HepG2 (cell line): ENCODE measurements around the gene PTGES3. TPM values are rescaled to one million over a fixed set of nuclear protein-coding genes. Genes with fewer than 3 reads are reported as not detected.
A peak's percentile ranks its signal among the peaks of the same experiment; 100 is the strongest.

Experiments
- ATF1 ChIP-seq: IDR thresholded peaks from 2 replicates; pipeline ENCODE4 v1.6.1; 2016; ENCODE audit warnings: mild to moderate bottlenecking, control low read depth
- FLYWCH1 ChIP-seq: sonication (generic); formaldehyde crosslinking; IDR thresholded peaks from 2 replicates; pipeline ENCODE4 v1.8.1; 2023; ENCODE audit warnings: mild to moderate bottlenecking, missing genetic modification reagents
- FOXK2 ChIP-seq: fragments of 450-650 bp; IDR thresholded peaks from 2 replicates; pipeline ENCODE4 v1.6.1; 2016
- MAZ ChIP-seq, 2 experiments: sonication (generic) in 1 of 2; formaldehyde crosslinking in 1 of 2; IDR thresholded peaks; 2 replicates each; pipeline versions ENCODE4 v1.5.0 to v1.6.1; 2012 to 2020; ENCODE audit warnings: low read depth in 2 of 2, mild to moderate bottlenecking in 2 of 2, borderline replicate concordance in 1 of 2, improper control_type of control experiment in 1 of 2, low read length in 1 of 2, missing genetic modification reagents in 1 of 2, moderate library complexity in 1 of 2
- MED8 ChIP-seq: sonication (generic); formaldehyde crosslinking; IDR thresholded peaks from 2 replicates; pipeline ENCODE4 v1.8.1; 2023; ENCODE audit warnings: mild to moderate bottlenecking, missing genetic modification reagents; ENCODE audit not compliant: insufficient replicate concordance
- MYC ChIP-seq: sonication (generic); formaldehyde crosslinking; IDR thresholded peaks from 2 replicates; pipeline ENCODE4 v1.9.0; 2021; ENCODE audit warnings: missing genetic modification reagents, borderline replicate concordance
- NFYC ChIP-seq: IDR thresholded peaks from 2 replicates; pipeline ENCODE4 v1.6.1; 2016; ENCODE audit warnings: missing genetic modification reagents, missing compliant biosample characterization
- THAP11 ChIP-seq: IDR thresholded peaks from 2 replicates; pipeline ENCODE4 v1.6.1; 2016; ENCODE audit warnings: missing biosample characterization, missing genetic modification reagents
- XBP1 ChIP-seq: sonication (generic); formaldehyde crosslinking; IDR thresholded peaks from 2 replicates; pipeline ENCODE4 v1.5.0; 2020; ENCODE audit warnings: missing genetic modification reagents
- ZBTB20 ChIP-seq: sonication (generic); formaldehyde crosslinking; IDR thresholded peaks from 2 replicates; pipeline ENCODE4 v1.8.1; 2023; ENCODE audit warnings: missing genetic modification reagents, low read depth, mild to moderate bottlenecking, borderline replicate concordance
- ZFY ChIP-seq: sonication (generic); formaldehyde crosslinking; IDR thresholded peaks from 2 replicates; pipeline ENCODE4 v1.4.0; 2020; ENCODE audit warnings: missing genetic modification reagents
- ZNF253 ChIP-seq: sonication (generic); formaldehyde crosslinking; IDR thresholded peaks from 2 replicates; pipeline ENCODE4 v1.8.0; 2022; ENCODE audit warnings: mild to moderate bottlenecking, missing genetic modification reagents, borderline replicate concordance
- ZNF292 ChIP-seq: sonication (generic); formaldehyde crosslinking; IDR thresholded peaks from 2 replicates; pipeline ENCODE4 v1.8.1; 2022; ENCODE audit warnings: mild to moderate bottlenecking, low read depth, missing genetic modification reagents, borderline replicate concordance
- ZNF333 ChIP-seq: sonication (generic); formaldehyde crosslinking; IDR thresholded peaks from 2 replicates; pipeline ENCODE4 v1.4.0; 2020; ENCODE audit warnings: mild to moderate bottlenecking, missing genetic modification reagents, borderline replicate concordance
- ZNF354B ChIP-seq: sonication (generic); formaldehyde crosslinking; IDR thresholded peaks from 2 replicates; pipeline ENCODE4 v1.8.0; 2022; ENCODE audit warnings: mild to moderate bottlenecking, missing genetic modification reagents
- ZNF430 ChIP-seq: sonication (generic); formaldehyde crosslinking; IDR thresholded peaks from 2 replicates; pipeline ENCODE4 v1.9.0; 2021; ENCODE audit warnings: mild to moderate bottlenecking, missing genetic modification reagents
- ZNF510 ChIP-seq: sonication (generic); formaldehyde crosslinking; IDR thresholded peaks from 2 replicates; pipeline ENCODE4 v1.4.0; 2020; ENCODE audit warnings: low read depth, mild to moderate bottlenecking, missing genetic modification reagents
- ZNF558 ChIP-seq: sonication (generic); formaldehyde crosslinking; IDR thresholded peaks from 2 replicates; pipeline ENCODE4 v1.9.0; 2022; ENCODE audit warnings: mild to moderate bottlenecking, missing genetic modification reagents, borderline replicate concordance
- ZNF746 ChIP-seq: sonication (generic); formaldehyde crosslinking; IDR thresholded peaks from 2 replicates; pipeline ENCODE4 v1.8.0; 2022; ENCODE audit warnings: mild to moderate bottlenecking, missing genetic modification reagents
- ZNF768 ChIP-seq: sonication (generic); formaldehyde crosslinking; IDR thresholded peaks from 2 replicates; pipeline ENCODE4 v1.4.0; 2020; ENCODE audit warnings: missing genetic modification reagents
- polyA plus RNA-seq, 8 experiments: library from polyadenylated mRNA; depleted of rRNA in 3 of 8; stranded (reverse) in 7 of 8; unstranded in 1 of 8; fragments of >200 nt; fragmentation: Illumina TruSeq in 4 of 8; extraction: Trizol in 4 of 8; gene quantifications; 2 replicates each; pipeline versions ENCODE4 v1.2.1 to v1.2.3, GENCODE V29; 2011 to 2016; ENCODE audit warnings: low read depth in 4 of 8, missing spikeins in 1 of 8, mixed read lengths in 1 of 8; ENCODE audit not compliant: insufficient read depth in 1 of 8
- total RNA-seq, 5 experiments: library from RNA; depleted of rRNA; stranded (reverse); fragments of >200 nt; fragmentation: Illumina TruSeq; extraction: Trizol; gene quantifications; 2 replicates each; pipeline ENCODE4 v1.2.3, GENCODE V29; 2016; ENCODE audit warnings: low read depth in 1 of 5
- TF ChIP-seq, protein P1 (sequence below): sonication (generic); formaldehyde crosslinking; IDR thresholded peaks from 2 replicates; pipeline ENCODE4 v1.4.0; 2020; ENCODE audit warnings: missing genetic modification reagents, borderline replicate concordance
- TF ChIP-seq, protein P2 (sequence below): sonication (generic); formaldehyde crosslinking; IDR thresholded peaks from 2 replicates; pipeline ENCODE4 v1.9.0; 2021; ENCODE audit warnings: missing genetic modification reagents, mild to moderate bottlenecking, borderline replicate concordance

The PTGES3 gene
- total and polyA plus RNA-seq, 2 of the 13 experiments (the other 11 are each of a cell fraction or from before 2014, with no cell fraction given) = 54.4 to 159 TPM

DNA sequence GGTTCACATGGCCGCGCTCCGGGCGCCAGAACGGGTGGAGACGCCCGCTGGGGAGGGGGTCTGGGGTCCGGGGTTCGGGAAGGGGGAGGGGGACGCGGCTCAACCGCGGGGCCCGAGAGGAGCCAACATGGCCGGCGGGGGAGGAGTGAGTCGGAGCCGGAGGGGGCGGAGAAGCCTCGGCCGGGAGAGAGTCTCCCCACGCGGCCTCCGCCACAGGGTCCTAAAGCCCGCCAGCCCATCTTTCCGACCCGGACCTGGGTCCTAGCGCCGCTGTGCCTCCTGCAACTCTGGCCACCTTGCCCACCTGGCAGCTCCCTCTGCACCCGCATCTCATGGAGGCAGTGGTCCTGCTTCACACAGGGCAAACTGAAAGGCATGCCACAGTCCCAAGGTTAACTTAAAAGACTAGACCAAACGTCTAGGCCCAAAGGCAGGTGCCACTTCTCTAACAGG lies 57.9 kb downstream of the PTGES3 start, which contains the start of gene BAZ2A (continued):
- TF ChIP-seq MAZ (IDR thresholded peaks at IDR 0.05; ENCODE audit: borderline replicate concordance, low read depth, low read length) (peak; percentile 88), MAZ (CRISPR knock-in tag; IDR thresholded peaks at IDR 0.05; ENCODE audit: low read depth) (peak; percentile 83; the same call in 1 of the 2 replicates), ZNF354B (CRISPR knock-in tag) (no peak), ATF1 (CRISPR knock-in tag) (no peak), MED8 (CRISPR knock-in tag) (no peak), ZNF746 (CRISPR knock-in tag) (no peak), ZNF510 (CRISPR knock-in tag) (no peak), FLYWCH1 (CRISPR knock-in tag) (no peak), FOXK2 (no peak), ZBTB20 (no peak), ZNF333 (CRISPR knock-in tag) (peak; percentile 47; the same call in 1 of the 2 replicates), ZNF768 (peak; percentile 74; the same call in 1 of the 2 replicates), THAP11 (CRISPR knock-in tag) (peak; percentile 76), MYC (CRISPR knock-in tag) (peak; percentile 87; the same call in 1 of the 2 replicates), ZNF253 (no peak), XBP1 (CRISPR knock-in tag) (no peak), ZNF558 (CRISPR knock-in tag) (0 out of 2 replicates have a peak, but pooled peaks have one; percentile 24), ZNF430 (CRISPR knock-in tag) (peak; percentile 74; the same call in 1 of the 2 replicates), NFYC (CRISPR knock-in tag) (0 out of 2 replicates have a peak, but pooled peaks have one; percentile 26), ZFY (peak; percentile 58), ZNF292 (CRISPR knock-in tag) (peak; percentile 53; the same call in 1 of the 2 replicates)
- TF ChIP-seq, protein P1, sequence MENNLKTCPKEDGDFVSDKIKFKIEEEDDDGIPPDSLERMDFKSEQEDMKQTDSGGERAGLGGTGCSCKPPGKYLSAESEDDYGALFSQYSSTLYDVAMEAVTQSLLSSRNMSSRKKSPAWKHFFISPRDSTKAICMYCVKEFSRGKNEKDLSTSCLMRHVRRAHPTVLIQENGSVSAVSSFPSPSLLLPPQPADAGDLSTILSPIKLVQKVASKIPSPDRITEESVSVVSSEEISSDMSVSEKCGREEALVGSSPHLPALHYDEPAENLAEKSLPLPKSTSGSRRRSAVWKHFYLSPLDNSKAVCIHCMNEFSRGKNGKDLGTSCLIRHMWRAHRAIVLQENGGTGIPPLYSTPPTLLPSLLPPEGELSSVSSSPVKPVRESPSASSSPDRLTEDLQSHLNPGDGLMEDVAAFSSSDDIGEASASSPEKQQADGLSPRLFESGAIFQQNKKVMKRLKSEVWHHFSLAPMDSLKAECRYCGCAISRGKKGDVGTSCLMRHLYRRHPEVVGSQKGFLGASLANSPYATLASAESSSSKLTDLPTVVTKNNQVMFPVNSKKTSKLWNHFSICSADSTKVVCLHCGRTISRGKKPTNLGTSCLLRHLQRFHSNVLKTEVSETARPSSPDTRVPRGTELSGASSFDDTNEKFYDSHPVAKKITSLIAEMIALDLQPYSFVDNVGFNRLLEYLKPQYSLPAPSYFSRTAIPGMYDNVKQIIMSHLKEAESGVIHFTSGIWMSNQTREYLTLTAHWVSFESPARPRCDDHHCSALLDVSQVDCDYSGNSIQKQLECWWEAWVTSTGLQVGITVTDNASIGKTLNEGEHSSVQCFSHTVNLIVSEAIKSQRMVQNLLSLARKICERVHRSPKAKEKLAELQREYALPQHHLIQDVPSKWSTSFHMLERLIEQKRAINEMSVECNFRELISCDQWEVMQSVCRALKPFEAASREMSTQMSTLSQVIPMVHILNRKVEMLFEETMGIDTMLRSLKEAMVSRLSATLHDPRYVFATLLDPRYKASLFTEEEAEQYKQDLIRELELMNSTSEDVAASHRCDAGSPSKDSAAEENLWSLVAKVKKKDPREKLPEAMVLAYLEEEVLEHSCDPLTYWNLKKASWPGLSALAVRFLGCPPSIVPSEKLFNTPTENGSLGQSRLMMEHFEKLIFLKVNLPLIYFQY (CRISPR knock-in tag) = peak; percentile 76; the same call in 1 of the 2 replicates
- TF ChIP-seq, protein P2, sequence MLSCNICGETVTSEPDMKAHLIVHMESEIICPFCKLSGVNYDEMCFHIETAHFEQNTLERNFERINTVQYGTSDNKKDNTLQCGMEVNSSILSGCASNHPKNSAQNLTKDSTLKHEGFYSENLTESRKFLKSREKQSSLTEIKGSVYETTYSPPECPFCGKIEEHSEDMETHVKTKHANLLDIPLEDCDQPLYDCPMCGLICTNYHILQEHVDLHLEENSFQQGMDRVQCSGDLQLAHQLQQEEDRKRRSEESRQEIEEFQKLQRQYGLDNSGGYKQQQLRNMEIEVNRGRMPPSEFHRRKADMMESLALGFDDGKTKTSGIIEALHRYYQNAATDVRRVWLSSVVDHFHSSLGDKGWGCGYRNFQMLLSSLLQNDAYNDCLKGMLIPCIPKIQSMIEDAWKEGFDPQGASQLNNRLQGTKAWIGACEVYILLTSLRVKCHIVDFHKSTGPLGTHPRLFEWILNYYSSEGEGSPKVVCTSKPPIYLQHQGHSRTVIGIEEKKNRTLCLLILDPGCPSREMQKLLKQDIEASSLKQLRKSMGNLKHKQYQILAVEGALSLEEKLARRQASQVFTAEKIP (CRISPR knock-in tag) = no peak
